B cell (primary cell): ENCODE data around the gene CEP126. TPM values are rescaled to one million over a fixed set of nuclear protein-coding genes. Genes with fewer than 3 reads are reported as not detected.

Experiments used
- ATAC-seq: fragments of 200-7000 bp; cut with Tn5 transposase; one replicate; pipeline ENCODE4 v1.10.0; 2021; ENCODE audit warnings: low read depth, mild to moderate bottlenecking, moderate number of reproducible peaks, moderate library complexity
- CTCF ChIA-PET: fragments of 350-600 bp; sonication (Branson Sonifier 250); formaldehyde crosslinking; loops from one replicate; lab custom pipeline; 2021; ENCODE audit warnings: antibody characterized with exemption, inconsistent platforms; lab: Charles Lee
- POLR2A ChIA-PET: fragments of 350-600 bp; sonication (Branson Sonifier 250); formaldehyde crosslinking; loops from one replicate; lab custom pipeline; 2021; ENCODE audit warnings: antibody characterized with exemption; lab: Charles Lee
- DNase-seq: peaks from one replicate; pipeline ENCODE4 v3.0.0; 2013
- H2AFZ ChIP-seq: 2 replicates; pipeline ENCODE4 v1.6.1; 2012; ENCODE audit warnings: mild to moderate bottlenecking, low read depth, low read length; ENCODE audit not compliant: insufficient read depth, poor library complexity, severe bottlenecking
- H3K27ac ChIP-seq, 2 donors: 1 replicate in 1 of 2; 2 replicates in 1 of 2; pipeline ENCODE4 v1.5.1; 2012 to 2013; ENCODE audit warnings: low read length in 2 of 2, mild to moderate bottlenecking in 2 of 2, moderate library complexity in 1 of 2
- H3K27me3 ChIP-seq, 4 experiments: fragments of 200-600 bp in 1 of 4; sonication (generic) in 1 of 4; replicated peaks in 1 of 4; 1 replicate in 2 of 4; 2 replicates in 2 of 4; pipeline versions ENCODE4 v1.6.1 to v1.7.0; 2013 to 2016; ENCODE audit warnings: low read length in 3 of 4, mild to moderate bottlenecking in 2 of 4, mixed read lengths in 1 of 4, moderate library complexity in 1 of 4; ENCODE audit not compliant: insufficient read depth in 4 of 4, control insufficient read depth in 3 of 4; ENCODE audit errors: control extremely low read depth in 1 of 4
- H3K36me3 ChIP-seq, 2 experiments: replicated peaks in 1 of 2; 1 replicate in 1 of 2; 2 replicates in 1 of 2; pipeline versions ENCODE4 v1.6.1 to v1.7.1; 2013; ENCODE audit warnings: low read length in 1 of 2; ENCODE audit not compliant: insufficient read depth in 2 of 2, control insufficient read depth in 1 of 2; ENCODE audit errors: control extremely low read depth in 1 of 2, extremely low read depth in 1 of 2
- H3K4me1 ChIP-seq, 2 donors: fragments of 200-600 bp in 1 of 2; sonication (generic) in 1 of 2; 1 replicate in 1 of 2; 2 replicates in 1 of 2; pipeline versions ENCODE4 v1.5.1 to v1.6.1; 2013 to 2017; ENCODE audit warnings: low read length in 2 of 2; ENCODE audit not compliant: control insufficient read depth in 2 of 2, insufficient read depth in 2 of 2
- H3K4me2 ChIP-seq: replicated peaks from 2 replicates; pipeline ENCODE3; 2012; ENCODE audit warnings: mild to moderate bottlenecking, low read depth, low read length; ENCODE audit not compliant: poor library complexity, severe bottlenecking
- H3K4me3 ChIP-seq, 5 experiments: fragments of 200-600 bp in 1 of 5; sonication (generic) in 1 of 5; 1 replicate in 3 of 5; 2 replicates in 2 of 5; pipeline versions ENCODE4 v1.5.1 to v1.7.0; 2011 to 2016; ENCODE audit warnings: low read length in 4 of 5, mild to moderate bottlenecking in 4 of 5, low read depth in 2 of 5, control low read depth in 1 of 5, moderate library complexity in 1 of 5; ENCODE audit not compliant: insufficient read depth in 1 of 5; ENCODE audit errors: control extremely low read depth in 1 of 5, extremely low read depth in 1 of 5
- H3K79me2 ChIP-seq: fragments of 200-600 bp; sonication (generic); one replicate; pipeline ENCODE4 v1.6.0; 2016; ENCODE audit warnings: low read length; ENCODE audit not compliant: control insufficient read depth, insufficient read depth
- H3K9ac ChIP-seq: fragments of 200-600 bp; sonication (generic); 2 replicates; pipeline ENCODE4 v1.6.1; 2017; ENCODE audit warnings: mild to moderate bottlenecking, low read length, moderate library complexity
- H3K9me3 ChIP-seq, 3 donors: one replicate each; pipeline versions ENCODE4 v1.6.1 to v1.7.1; 2013; ENCODE audit warnings: low read length in 2 of 3; ENCODE audit not compliant: control insufficient read depth in 2 of 3, insufficient read depth in 1 of 3; ENCODE audit errors: control extremely low read depth in 1 of 3
- H4K20me1 ChIP-seq: 2 replicates; pipeline ENCODE4 v1.6.0; 2012; ENCODE audit warnings: mild to moderate bottlenecking, low read length; ENCODE audit not compliant: insufficient read depth, control insufficient read depth, poor library complexity, severe bottlenecking
- H3K27ac Mint-ChIP-seq: one replicate; pipeline ENCODE4 v1.8.0; 2021; ENCODE audit warnings: mixed read lengths
- H3K27me3 Mint-ChIP-seq: one replicate; pipeline ENCODE4 v1.8.0; 2021; ENCODE audit warnings: mixed read lengths
- H3K4me1 Mint-ChIP-seq: one replicate; pipeline ENCODE4 v1.8.0; 2021; ENCODE audit warnings: mixed read lengths
- H3K4me3 Mint-ChIP-seq: one replicate; pipeline ENCODE4 v1.8.0; 2021; ENCODE audit warnings: mixed read lengths
- H3K9me3 Mint-ChIP-seq: one replicate; pipeline ENCODE4 v1.8.0; 2022; ENCODE audit warnings: mixed read lengths; ENCODE audit not compliant: insufficient read depth
- EZH2 ChIP-seq: IDR thresholded peaks from 2 replicates; pipeline ENCODE4 v1.6.1; 2012; ENCODE audit warnings: borderline replicate concordance, low read depth, mild to moderate bottlenecking, moderate library complexity, low read length; ENCODE audit not compliant: insufficient read depth, poor library complexity, severe bottlenecking
- WGBS: methylation state at CpG from one replicate; pipeline ENCODE4 v1.1.5; 2013; ENCODE audit warnings: missing lambda C conversion rate; ENCODE audit not compliant: insufficient coverage; 5-methylcytosine and 5-hydroxymethylcytosine counted together
- intact Hi-C: fragments of 100-400 bp; cut with micrococcal nuclease; formaldehyde crosslinking; loops from one replicate; pipeline ENCODE4 v1.10.0; 2022
- polyA plus RNA-seq: library from polyadenylated mRNA; depleted of rRNA; stranded (reverse); fragments of >200 nt; gene quantifications from 2 replicates; pipeline ENCODE4 v1.2.3, GENCODE V29; 2012
- total RNA-seq, 2 donors: library from RNA; stranded (reverse); fragments of 120-200 nt in 1 of 2; gene quantifications; 1 replicate in 1 of 2; 2 replicates in 1 of 2; pipeline versions ENCODE4 v1.2.3 to v1.2.4, GENCODE V29; 2013 to 2022
- TF ChIP-seq, protein P1 (sequence below): fragments of 200-600 bp; IDR thresholded peaks from one replicate; pipeline ENCODE4 v1.8.0; 2022; ENCODE audit warnings: antibody characterized with exemption, mild to moderate bottlenecking

CEP126 gene
- total and polyA plus RNA-seq, 2 donors (not counting 1 experiment from before 2014, with no cell fraction given) = 1.00 to 9.4 TPM

DNA sequence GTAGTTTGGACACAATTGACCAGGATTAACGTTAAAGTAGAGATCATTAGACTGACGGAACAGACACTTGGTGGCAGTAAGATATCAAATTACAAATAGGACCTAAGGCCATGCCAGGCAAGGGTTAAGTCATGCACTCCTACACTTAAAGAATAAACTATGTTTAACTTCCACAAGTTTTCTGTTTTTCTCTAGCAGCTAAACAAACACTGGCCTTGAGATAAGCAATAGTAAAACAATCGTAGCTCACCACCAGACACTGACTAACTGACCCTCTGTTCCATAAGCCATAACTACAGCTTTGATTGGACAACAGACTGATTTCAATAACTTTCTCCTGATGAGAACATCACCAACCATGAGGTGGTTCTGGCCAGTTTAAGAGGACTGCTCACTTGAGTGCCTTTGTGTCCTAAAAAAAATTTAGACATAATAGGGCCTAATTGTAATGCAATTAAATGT, 2.0 kb upstream of the CEP126 start:
- TF ChIP-seq EZH2 = no peak
- TF ChIP-seq, protein P1, sequence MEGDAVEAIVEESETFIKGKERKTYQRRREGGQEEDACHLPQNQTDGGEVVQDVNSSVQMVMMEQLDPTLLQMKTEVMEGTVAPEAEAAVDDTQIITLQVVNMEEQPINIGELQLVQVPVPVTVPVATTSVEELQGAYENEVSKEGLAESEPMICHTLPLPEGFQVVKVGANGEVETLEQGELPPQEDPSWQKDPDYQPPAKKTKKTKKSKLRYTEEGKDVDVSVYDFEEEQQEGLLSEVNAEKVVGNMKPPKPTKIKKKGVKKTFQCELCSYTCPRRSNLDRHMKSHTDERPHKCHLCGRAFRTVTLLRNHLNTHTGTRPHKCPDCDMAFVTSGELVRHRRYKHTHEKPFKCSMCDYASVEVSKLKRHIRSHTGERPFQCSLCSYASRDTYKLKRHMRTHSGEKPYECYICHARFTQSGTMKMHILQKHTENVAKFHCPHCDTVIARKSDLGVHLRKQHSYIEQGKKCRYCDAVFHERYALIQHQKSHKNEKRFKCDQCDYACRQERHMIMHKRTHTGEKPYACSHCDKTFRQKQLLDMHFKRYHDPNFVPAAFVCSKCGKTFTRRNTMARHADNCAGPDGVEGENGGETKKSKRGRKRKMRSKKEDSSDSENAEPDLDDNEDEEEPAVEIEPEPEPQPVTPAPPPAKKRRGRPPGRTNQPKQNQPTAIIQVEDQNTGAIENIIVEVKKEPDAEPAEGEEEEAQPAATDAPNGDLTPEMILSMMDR = no peak
- H3K27me3 Mint-ChIP-seq = peaks cover 16% of the 10 kb centered on the region
- H3K9me3 Mint-ChIP-seq = no peaks in the 10 kb centered on the region
- peaks cover 18 to 21% of the 10 kb centered on the region in 2 donors for H3K4me1 ChIP-seq
- no peak overlapping the region for H3K4me3 Mint-ChIP-seq
- peaks cover 23% of the 10 kb centered on the region for H3K4me1 Mint-ChIP-seq
- no peak overlapping the region for H3K4me3 ChIP-seq
- H3K27me3 ChIP-seq = no peaks in the 10 kb centered on the region
- H3K4me2 ChIP-seq = no peak overlapping the region
- no peak overlapping the region for H3K27ac ChIP-seq
- intact Hi-C loops = loop anchor here (10.0 kb wide), 1 partner anchor 542 kb away; the partner anchor contains the start of gene TMEM123
- ChIA-PET CTCF (no interaction called here), POLR2A (interaction anchor here (0.6 kb wide), 1 partner anchor 310 kb away, joined by 14 read pairs; no protein-coding TSS in a partner anchor)
- H3K9me3 ChIP-seq = no peaks in the 10 kb centered on the region
- 80% methylated on average over 3 of the region's 3 CpGs for WGBS
- H3K9ac ChIP-seq = no peak overlapping the region
- no peaks in the 10 kb centered on the region for H3K36me3 ChIP-seq
- no peaks in the 10 kb centered on the region for H3K79me2 ChIP-seq
- no peaks in the 10 kb centered on the region for H4K20me1 ChIP-seq
- no peak for ATAC-seq
- H3K27ac Mint-ChIP-seq = no peak overlapping the region
- no peak overlapping the region for H2AFZ ChIP-seq
- DNase-seq = no peak

DNA sequence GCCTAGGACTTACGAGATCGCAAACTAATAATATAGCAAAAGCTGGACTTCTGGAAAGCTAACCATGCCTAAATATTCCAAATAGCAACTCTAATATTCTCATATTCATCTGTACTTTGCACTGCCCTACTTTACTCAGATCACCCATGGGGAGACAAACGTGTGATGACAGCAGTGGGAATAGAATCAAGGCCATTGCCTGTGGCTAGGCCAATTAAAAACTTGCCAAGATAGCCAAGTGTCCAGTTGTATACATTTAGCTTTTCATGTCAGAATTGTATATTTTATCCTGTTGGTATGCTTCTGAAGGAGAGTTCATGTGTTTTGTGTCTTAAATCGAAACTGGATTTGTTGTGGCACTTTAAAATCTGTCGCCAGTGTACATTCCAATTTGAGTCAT, 1.2 kb upstream of the CEP126 start:
- ChIA-PET CTCF (no interaction called here), POLR2A (no interaction called here)
- H3K4me3 ChIP-seq = no peak overlapping the region
- no peaks in the 10 kb centered on the region for H3K9me3 ChIP-seq
- Mint-ChIP-seq H3K9me3 (no peaks in the 10 kb centered on the region), H3K4me1 (peaks cover 23% of the 10 kb centered on the region), H3K27me3 (peaks cover 16% of the 10 kb centered on the region), H3K27ac (no peak overlapping the region), H3K4me3 (no peak overlapping the region)
- no peak overlapping the region for H3K27ac ChIP-seq
- no peaks in the 10 kb centered on the region for H3K79me2 ChIP-seq
- TF ChIP-seq, protein P1 = no peak
- TF ChIP-seq EZH2 = no peak
- H3K9ac ChIP-seq = no peak overlapping the region
- no peaks in the 10 kb centered on the region for H3K27me3 ChIP-seq
- no peak overlapping the region for H2AFZ ChIP-seq
- no peak for DNase-seq
- 100% methylated on average over 2 of the region's 5 CpGs for WGBS
- peaks cover 18 to 21% of the 10 kb centered on the region in 2 donors for H3K4me1 ChIP-seq
- H3K36me3 ChIP-seq = no peaks in the 10 kb centered on the region
- intact Hi-C loops = loop anchor here (1.0 to 10.0 kb wide), 2 partner anchors 541 to 1196 kb away; partner anchors contain the start of genes DYNC2H1 and TMEM123
- ATAC-seq = no peak
- no peak overlapping the region for H3K4me2 ChIP-seq
- H4K20me1 ChIP-seq = no peaks in the 10 kb centered on the region
